Transverse colon (tissue), 4 donors: ENCODE results near the gene SLC38A10. TPM values are rescaled to one million over a fixed set of nuclear protein-coding genes. Genes with fewer than 3 reads are reported as not detected.

Experiments used
- DNase-seq: peaks from one replicate; pipeline ENCODE4 v3.0.0-alpha.2; 2019
- H3K27ac ChIP-seq, 4 donors: fragments of 200-600 bp; sonication (generic); 2 replicates each; pipeline ENCODE4 v1.5.1; 2016 to 2018; ENCODE audit warnings: inconsistent platforms in 4 of 4
- H3K27me3 ChIP-seq: fragments of 200-600 bp; sonication (generic); 2 replicates; pipeline ENCODE4 v1.5.1; 2017; ENCODE audit warnings: inconsistent platforms
- H3K36me3 ChIP-seq, 4 donors: fragments of 200-600 bp; sonication (generic); 2 replicates each; pipeline ENCODE4 v1.5.1; 2017 to 2019; ENCODE audit warnings: inconsistent platforms in 4 of 4
- H3K4me1 ChIP-seq, 4 donors: fragments of 200-600 bp; sonication (generic); 2 replicates each; pipeline ENCODE4 v1.5.1; 2017 to 2020; ENCODE audit warnings: inconsistent platforms in 4 of 4
- H3K4me3 ChIP-seq, 4 donors: fragments of 200-600 bp; sonication (generic); 1 replicate in 1 of 4; 2 replicates in 3 of 4; pipeline versions ENCODE4 v1.5.1 to v1.6.1; 2017 to 2019; ENCODE audit warnings: inconsistent platforms in 4 of 4
- H3K9me3 ChIP-seq, 2 donors: fragments of 200-600 bp; sonication (generic); 2 replicates each; pipeline ENCODE4 v1.5.1; 2017 to 2019; ENCODE audit warnings: inconsistent platforms in 2 of 2
- CTCF ChIP-seq, 5 experiments: fragments of 200-600 bp in 3 of 5; fragments of 450-650 bp in 2 of 5; sonication (generic) in 3 of 5; IDR thresholded peaks; 1 replicate in 2 of 5; 2 replicates in 3 of 5; pipeline ENCODE4 v1.5.1; 2016 to 2017; ENCODE audit warnings: antibody characterized with exemption in 5 of 5, inconsistent platforms in 3 of 5, mild to moderate bottlenecking in 2 of 5, moderate library complexity in 1 of 5
- EP300 ChIP-seq: sonication (generic); formaldehyde crosslinking; IDR thresholded peaks from one replicate; pipeline ENCODE4 v1.6.1; 2017; ENCODE audit warnings: antibody characterized with exemption, low read depth
- POLR2A ChIP-seq: fragments of 450-650 bp; IDR thresholded peaks from one replicate; pipeline ENCODE4 v1.6.1; 2016; ENCODE audit warnings: antibody characterized with exemption, mild to moderate bottlenecking, moderate library complexity
- POLR2AphosphoS5 ChIP-seq, 3 donors: sonication (generic); formaldehyde crosslinking; IDR thresholded peaks; one replicate each; pipeline ENCODE4 v1.6.1; 2016; ENCODE audit warnings: antibody characterized with exemption in 3 of 3
- WGBS, 2 donors: methylation state at CpG; one replicate each; pipeline ENCODE4 v1.1.5; 2018; ENCODE audit warnings: low coverage in 1 of 2; 5-methylcytosine and 5-hydroxymethylcytosine counted together
- in situ Hi-C, 4 donors: fragments of 200-750 bp; cut with MboI; loops; one replicate each; pipeline versions ENCODE4 v1.15.0 to v1.15.1; 2017; ENCODE audit warnings: low sequenced_read_pairs in 3 of 4, low pct_ligation_motif_present in 1 of 4, low pct_unique_long_range_greater_than_20kb in 1 of 4
- intact Hi-C: fragments of 100-400 bp; cut with DNase I; formaldehyde crosslinking; loops from one replicate; pipeline ENCODE4 v1.15.1; 2023; ENCODE audit warnings: low total_unique reads
- total RNA-seq, 4 donors: library from RNA; depleted of rRNA; stranded (reverse); fragments of >200 nt; gene quantifications; one replicate each; pipeline ENCODE4 v1.1.0, GENCODE V29; 2016

The SLC38A10 gene
- total RNA-seq, 4 donors from 2014 or later, result 94.9 to 113 (median 98.9) TPM

GRCh38 chr17:81222906-81223761, 72.0 kb downstream of the SLC38A10 start, which contains the start of gene CEP131:
TSS of gene CEP131 (minus strand) at chr17:81222965. CDS start at chr17:81220056, 2,909 bp downstream.
- peak; percentile 99 for DNase-seq
- Histone ChIP-seq H3K4me1 (peaks cover 9 to 23% (median 21%) of the 10 kb centered on the region in 4 donors), H3K27me3 (no peaks in the 10 kb centered on the region), H3K4me3 (peak within 1 kb of the TSS; percentile 60 to 91 (median 72)), H3K9me3 (no peaks in the 10 kb centered on the region), H3K27ac (peak within 1 kb of the TSS; percentile 43 to 75 (median 62)), H3K36me3 (no peaks in the 10 kb centered on the region)
- intact Hi-C loops (no loop called here), in situ Hi-C loops (no loop called here)
- TF ChIP-seq POLR2AphosphoS5 (IDR thresholded peaks at IDR 0.05) (peak in 2 of 3 donors; percentile 32 to 39), POLR2A (no peak), EP300 (no peak), CTCF (IDR thresholded peaks at IDR 0.05) (no peak)
- 1% methylated on average over 48 of the region's 79 CpGs; no CpG with 5 or more reads in 1 of the 2 donors for WGBS, 2 donors

GRCh38 chr17:81222620-81222905, 72.5 kb downstream of the SLC38A10 start:
- DNase-seq, result no peak
- in situ Hi-C loops (no loop called here), intact Hi-C loops (no loop called here)
- no peaks in the 10 kb centered on the region for H3K27me3 ChIP-seq
- WGBS, 2 donors, result 0% methylated on average over 9 of the region's 30 CpGs; no CpG with 5 or more reads in 1 of the 2 donors
- peaks cover 9 to 23% (median 21%) of the 10 kb centered on the region in 4 donors for H3K4me1 ChIP-seq
- H3K9me3 ChIP-seq, result no peaks in the 10 kb centered on the region
- no peak for TF ChIP-seq EP300
- H3K36me3 ChIP-seq, result no peaks in the 10 kb centered on the region
- H3K27ac ChIP-seq, result peak overlapping the region in 3 of 4 donors; percentile 48 to 75 (median 56)
- peak overlapping the region; percentile 60 to 91 (median 72) for H3K4me3 ChIP-seq

GRCh38 chr17:81221842-81222619, 73.1 kb downstream of the SLC38A10 start:
- WGBS, 2 donors, result 18% methylated on average over 23 of the region's 24 CpGs; no CpG with 5 or more reads in 1 of the 2 donors
- Histone ChIP-seq H3K4me1 (peaks cover 9 to 23% (median 21%) of the 10 kb centered on the region in 4 donors), H3K27me3 (no peaks in the 10 kb centered on the region), H3K4me3 (peak overlapping the region; percentile 60 to 91 (median 72)), H3K27ac (peak overlapping the region in 3 of 4 donors; percentile 48 to 75 (median 56)), H3K36me3 (no peaks in the 10 kb centered on the region), H3K9me3 (no peaks in the 10 kb centered on the region)
- intact Hi-C loops (no loop called here), in situ Hi-C loops (no loop called here)
- no peak for DNase-seq
- TF ChIP-seq POLR2AphosphoS5 (IDR thresholded peaks at IDR 0.05), result no peak
- no peak for TF ChIP-seq EP300
- TF ChIP-seq POLR2A, result no peak
- TF ChIP-seq CTCF (IDR thresholded peaks at IDR 0.05), result no peak

GRCh38 chr17:81221371-81221841, 73.7 kb downstream of the SLC38A10 start:
- H3K27ac ChIP-seq, result no peak overlapping the region
- peaks cover 9 to 23% (median 21%) of the 10 kb centered on the region in 4 donors for H3K4me1 ChIP-seq
- TF ChIP-seq POLR2A (no peak), EP300 (no peak), POLR2AphosphoS5 (IDR thresholded peaks at IDR 0.05) (no peak), CTCF (IDR thresholded peaks at IDR 0.05) (no peak)
- H3K27me3 ChIP-seq, result no peaks in the 10 kb centered on the region
- no peak for DNase-seq
- intact Hi-C loops, result no loop called here
- in situ Hi-C loops, result no loop called here
- H3K36me3 ChIP-seq, result no peaks in the 10 kb centered on the region
- peak overlapping the region in 1 of 4 donors; percentile 78 for H3K4me3 ChIP-seq
- 75% methylated on average over 11 of the region's 11 CpGs; no CpG with 5 or more reads in 1 of the 2 donors for WGBS, 2 donors
- H3K9me3 ChIP-seq, result no peaks in the 10 kb centered on the region
